ENCODE results near the gene BOD1L2. TPM values are rescaled to one million over a fixed set of nuclear protein-coding genes. Genes with fewer than 3 reads are reported as not detected.

Gene BOD1L2
- total RNA-seq (2016; rRNA removed; fragmentation: Illumina TruSeq; extraction: Trizol), result not detected in 2 replicates
- total RNA-seq (2016; cell fraction: cytosol; rRNA removed; fragmentation: Illumina TruSeq; extraction: Trizol; ENCODE audit: low read depth), result not detected in 2 replicates
- total RNA-seq (2016; cell fraction: insoluble cytoplasmic fraction; rRNA removed; fragmentation: Illumina TruSeq; extraction: Trizol), result not detected in 2 replicates
- total RNA-seq (2016; cell fraction: membrane; rRNA removed; fragmentation: Illumina TruSeq; extraction: Trizol), result not detected in 2 replicates
- total RNA-seq (2016; cell fraction: nucleus; rRNA removed; fragmentation: Illumina TruSeq; extraction: Trizol), result not detected in 2 replicates
- polyA plus RNA-seq (2011; rRNA removed), result not detected in 2 replicates
- polyA plus RNA-seq (2011; cell fraction: cytosol; rRNA removed), result not detected in 2 replicates
- not detected in 2 replicates for polyA plus RNA-seq (2011; cell fraction: nucleus; rRNA removed)
- not detected in 2 replicates for polyA plus RNA-seq (2012)
- not detected in 2 replicates for polyA plus RNA-seq (2016; cell fraction: cytosol; fragmentation: Illumina TruSeq; extraction: Trizol; ENCODE audit: low read depth)
- polyA plus RNA-seq (2016; cell fraction: insoluble cytoplasmic fraction; fragmentation: Illumina TruSeq; extraction: Trizol; ENCODE audit: low read depth), result not detected in 2 replicates
- polyA plus RNA-seq (2016; cell fraction: membrane; fragmentation: Illumina TruSeq; extraction: Trizol; ENCODE audit: low read depth), result not detected in 2 replicates
- polyA plus RNA-seq (2016; cell fraction: nucleus; fragmentation: Illumina TruSeq; extraction: Trizol; ENCODE audit: insufficient read depth, low read depth), result not detected in 2 replicates
- not detected in 2 replicates for polyA minus RNA-seq (2011; rRNA and poly(A)+ RNA removed; ENCODE audit: low replicate concordance)
- polyA minus RNA-seq (2011; cell fraction: cytosol; rRNA and poly(A)+ RNA removed), result not detected in 2 replicates
- not detected in 2 replicates for polyA minus RNA-seq (2011; cell fraction: nucleus; rRNA and poly(A)+ RNA removed)
- Bru-seq, nascent RNA, result not detected
- BruChase-seq, experiment 1, labeled RNA remaining after a 6-hour chase, result not detected
- BruChase-seq, experiment 2, labeled RNA remaining after a 2-hour chase, result not detected
- long read RNA-seq, experiment 1, result 0 reads
- long read RNA-seq, experiment 2, result 0 reads

DNA sequence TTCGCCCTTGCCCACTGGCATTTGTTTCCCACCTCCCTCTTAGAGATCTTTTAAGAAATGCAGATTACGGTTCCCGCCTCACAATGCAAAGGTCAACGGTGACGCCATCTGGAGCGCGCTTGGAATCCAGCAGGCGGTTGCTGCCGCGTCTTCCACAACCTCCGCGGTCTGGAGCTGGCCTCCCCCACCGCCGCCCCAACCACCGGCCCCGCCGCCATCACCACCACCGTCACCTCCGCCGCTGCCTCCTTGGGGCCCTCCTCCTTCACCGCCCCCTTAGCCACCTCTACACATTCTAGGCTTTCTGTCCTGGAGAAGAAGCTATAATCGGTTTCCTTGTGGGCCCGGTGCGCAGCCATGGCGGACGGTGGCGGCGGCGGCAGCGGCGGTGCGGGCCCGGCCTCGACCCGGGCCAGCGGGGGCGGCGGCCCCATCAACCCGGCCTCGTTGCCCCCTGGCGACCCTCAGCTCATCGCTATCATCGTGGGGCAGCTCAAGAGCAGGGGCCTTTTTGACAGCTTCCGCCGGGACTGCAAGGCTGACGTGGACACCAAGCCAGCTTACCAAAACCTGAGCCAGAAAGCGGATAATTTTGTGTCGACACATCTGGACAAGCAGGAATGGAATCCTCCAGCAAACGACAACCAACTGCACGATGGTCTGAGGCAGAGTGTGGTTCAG, at the start of gene BOD1L2:
BOD1L2 (plus strand) TSS at position 132 of the 681 bp plus-strand sequence; CDS start at position 358, 226 bp downstream.
- BruUV-seq (replicated peaks), result no TSS peak
- DNase-seq (ENCODE audit: low spot score), result no peak
- in situ Hi-C loops (cut with HindIII; ENCODE audit: extremely low pct_ligation_motif_present, low pct_unique_long_range_greater_than_20kb), result no loop called here
- Histone ChIP-seq H3K9me3 (ENCODE audit: low read length) (no peaks in the 10 kb centered on the region), H2AFZ (ENCODE audit: low read length) (no peak within 1 kb of the TSS), H3K36me3 (replicated peaks in 1 of 2; ENCODE audit: control insufficient read depth in 1 of 2, insufficient read depth in 2 of 2, low read length in 2 of 2) (no peaks in the 10 kb centered on the region), H3K79me2 (ENCODE audit: insufficient read depth, low read length) (no peaks in the 10 kb centered on the region), H3K4me3 (replicated peaks in 1 of 3; ENCODE audit: insufficient read depth in 1 of 3, low read depth in 2 of 3, low read length in 3 of 3) (no peak within 1 kb of the TSS), H4K20me1 (ENCODE audit: insufficient read depth, low read length) (no peaks in the 10 kb centered on the region), H3K4me1 (ENCODE audit: insufficient read depth, low read length) (peaks cover 8% of the 10 kb centered on the region), H3K27me3 (ENCODE audit: control insufficient read depth in 1 of 2, insufficient read depth in 2 of 2, low read length in 2 of 2) (no peaks in the 10 kb centered on the region), H3K27ac (ENCODE audit: extremely low read length, insufficient read depth, low read length) (no peak within 1 kb of the TSS), H3K9ac (ENCODE audit: insufficient read depth, low read depth, low read length) (no peak within 1 kb of the TSS), H3K4me2 (ENCODE audit: low read depth, low read length) (no peak within 1 kb of the TSS)
- CTCF ChIA-PET (ENCODE audit: low intra/inter-chr PET ratio, low total read pairs), result no interaction called here
- no peak for FAIRE-seq
- intact Hi-C loops (cut with micrococcal nuclease; ENCODE audit: unreplicated experiment), result no loop called here
- ATAC-seq, result no peak
- WGBS (ENCODE audit: low lambda C conversion rate), result 76% methylated on average over 45 of the region's 50 CpGs
- POLR2A ChIA-PET, result no interaction called here
- TF ChIP-seq ARNT (IDR thresholded peaks at IDR 0.05) (no peak), ZNF350 (CRISPR knock-in tag; IDR thresholded peaks at IDR 0.05; ENCODE audit: borderline replicate concordance, low read depth) (no peak), ZNF780A (CRISPR knock-in tag; IDR thresholded peaks at IDR 0.05) (no peak), ZNF605 (CRISPR knock-in tag; IDR thresholded peaks at IDR 0.05) (no peak), NKX3-1 (CRISPR knock-in tag; IDR thresholded peaks at IDR 0.05) (no peak), POGZ (CRISPR knock-in tag; IDR thresholded peaks at IDR 0.05) (no peak), PHF21A (CRISPR knock-in tag; IDR thresholded peaks at IDR 0.05) (no peak), KLF16 (CRISPR knock-in tag; IDR thresholded peaks at IDR 0.05) (no peak), THAP8 (CRISPR knock-in tag; IDR thresholded peaks at IDR 0.05; ENCODE audit: borderline replicate concordance) (no peak)
- TF ChIP-seq, protein P1, sequence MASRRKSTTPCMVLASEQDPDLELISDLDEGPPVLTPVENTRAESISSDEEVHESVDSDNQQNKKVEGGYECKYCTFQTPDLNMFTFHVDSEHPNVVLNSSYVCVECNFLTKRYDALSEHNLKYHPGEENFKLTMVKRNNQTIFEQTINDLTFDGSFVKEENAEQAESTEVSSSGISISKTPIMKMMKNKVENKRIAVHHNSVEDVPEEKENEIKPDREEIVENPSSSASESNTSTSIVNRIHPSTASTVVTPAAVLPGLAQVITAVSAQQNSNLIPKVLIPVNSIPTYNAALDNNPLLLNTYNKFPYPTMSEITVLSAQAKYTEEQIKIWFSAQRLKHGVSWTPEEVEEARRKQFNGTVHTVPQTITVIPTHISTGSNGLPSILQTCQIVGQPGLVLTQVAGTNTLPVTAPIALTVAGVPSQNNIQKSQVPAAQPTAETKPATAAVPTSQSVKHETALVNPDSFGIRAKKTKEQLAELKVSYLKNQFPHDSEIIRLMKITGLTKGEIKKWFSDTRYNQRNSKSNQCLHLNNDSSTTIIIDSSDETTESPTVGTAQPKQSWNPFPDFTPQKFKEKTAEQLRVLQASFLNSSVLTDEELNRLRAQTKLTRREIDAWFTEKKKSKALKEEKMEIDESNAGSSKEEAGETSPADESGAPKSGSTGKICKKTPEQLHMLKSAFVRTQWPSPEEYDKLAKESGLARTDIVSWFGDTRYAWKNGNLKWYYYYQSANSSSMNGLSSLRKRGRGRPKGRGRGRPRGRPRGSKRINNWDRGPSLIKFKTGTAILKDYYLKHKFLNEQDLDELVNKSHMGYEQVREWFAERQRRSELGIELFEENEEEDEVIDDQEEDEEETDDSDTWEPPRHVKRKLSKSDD (CRISPR knock-in tag; IDR thresholded peaks at IDR 0.05; ENCODE audit: low read depth), result no peak
- TF ChIP-seq, protein P2, sequence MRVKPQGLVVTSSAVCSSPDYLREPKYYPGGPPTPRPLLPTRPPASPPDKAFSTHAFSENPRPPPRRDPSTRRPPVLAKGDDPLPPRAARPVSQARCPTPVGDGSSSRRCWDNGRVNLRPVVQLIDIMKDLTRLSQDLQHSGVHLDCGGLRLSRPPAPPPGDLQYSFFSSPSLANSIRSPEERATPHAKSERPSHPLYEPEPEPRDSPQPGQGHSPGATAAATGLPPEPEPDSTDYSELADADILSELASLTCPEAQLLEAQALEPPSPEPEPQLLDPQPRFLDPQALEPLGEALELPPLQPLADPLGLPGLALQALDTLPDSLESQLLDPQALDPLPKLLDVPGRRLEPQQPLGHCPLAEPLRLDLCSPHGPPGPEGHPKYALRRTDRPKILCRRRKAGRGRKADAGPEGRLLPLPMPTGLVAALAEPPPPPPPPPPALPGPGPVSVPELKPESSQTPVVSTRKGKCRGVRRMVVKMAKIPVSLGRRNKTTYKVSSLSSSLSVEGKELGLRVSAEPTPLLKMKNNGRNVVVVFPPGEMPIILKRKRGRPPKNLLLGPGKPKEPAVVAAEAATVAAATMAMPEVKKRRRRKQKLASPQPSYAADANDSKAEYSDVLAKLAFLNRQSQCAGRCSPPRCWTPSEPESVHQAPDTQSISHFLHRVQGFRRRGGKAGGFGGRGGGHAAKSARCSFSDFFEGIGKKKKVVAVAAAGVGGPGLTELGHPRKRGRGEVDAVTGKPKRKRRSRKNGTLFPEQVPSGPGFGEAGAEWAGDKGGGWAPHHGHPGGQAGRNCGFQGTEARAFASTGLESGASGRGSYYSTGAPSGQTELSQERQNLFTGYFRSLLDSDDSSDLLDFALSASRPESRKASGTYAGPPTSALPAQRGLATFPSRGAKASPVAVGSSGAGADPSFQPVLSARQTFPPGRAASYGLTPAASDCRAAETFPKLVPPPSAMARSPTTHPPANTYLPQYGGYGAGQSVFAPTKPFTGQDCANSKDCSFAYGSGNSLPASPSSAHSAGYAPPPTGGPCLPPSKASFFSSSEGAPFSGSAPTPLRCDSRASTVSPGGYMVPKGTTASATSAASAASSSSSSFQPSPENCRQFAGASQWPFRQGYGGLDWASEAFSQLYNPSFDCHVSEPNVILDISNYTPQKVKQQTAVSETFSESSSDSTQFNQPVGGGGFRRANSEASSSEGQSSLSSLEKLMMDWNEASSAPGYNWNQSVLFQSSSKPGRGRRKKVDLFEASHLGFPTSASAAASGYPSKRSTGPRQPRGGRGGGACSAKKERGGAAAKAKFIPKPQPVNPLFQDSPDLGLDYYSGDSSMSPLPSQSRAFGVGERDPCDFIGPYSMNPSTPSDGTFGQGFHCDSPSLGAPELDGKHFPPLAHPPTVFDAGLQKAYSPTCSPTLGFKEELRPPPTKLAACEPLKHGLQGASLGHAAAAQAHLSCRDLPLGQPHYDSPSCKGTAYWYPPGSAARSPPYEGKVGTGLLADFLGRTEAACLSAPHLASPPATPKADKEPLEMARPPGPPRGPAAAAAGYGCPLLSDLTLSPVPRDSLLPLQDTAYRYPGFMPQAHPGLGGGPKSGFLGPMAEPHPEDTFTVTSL (CRISPR knock-in tag; IDR thresholded peaks at IDR 0.05; ENCODE audit: borderline replicate concordance), result no peak
